AG08396 (cell line): ENCODE results near the gene PROSER3.
"Not testable (repeated sequence)": the region's sequence is repeated elsewhere in the genome, so short reads cannot be mapped to it uniquely, and the experiment has no call there.

Source experiments
- DNase-seq: peaks from one replicate; pipeline ENCODE4 v3.0.0; 2012; ENCODE audit warnings: low spot score, mixed read lengths

Gene PROSER3

GRCh38 chr19:35754370-35755130, 3.4 kb upstream of the PROSER3 start:
- DNase-seq = no peak

GRCh38 chr19:35755131-35755549, 2.8 kb upstream of the PROSER3 start:
- no peak for DNase-seq

- DNase-seq = peak; percentile 77
These were observed 2.2 kb upstream of the PROSER3 start for GRCh38 chr19:35755550-35756376.

GRCh38 chr19:35756377-35757230, 1.4 kb upstream of the PROSER3 start, which contains the start of gene HSPB6:
HSPB6 (minus strand) TSS chr19:35757029; CDS start chr19:35757008, 21 bp downstream.
- peak; percentile 62 for DNase-seq

DNA sequence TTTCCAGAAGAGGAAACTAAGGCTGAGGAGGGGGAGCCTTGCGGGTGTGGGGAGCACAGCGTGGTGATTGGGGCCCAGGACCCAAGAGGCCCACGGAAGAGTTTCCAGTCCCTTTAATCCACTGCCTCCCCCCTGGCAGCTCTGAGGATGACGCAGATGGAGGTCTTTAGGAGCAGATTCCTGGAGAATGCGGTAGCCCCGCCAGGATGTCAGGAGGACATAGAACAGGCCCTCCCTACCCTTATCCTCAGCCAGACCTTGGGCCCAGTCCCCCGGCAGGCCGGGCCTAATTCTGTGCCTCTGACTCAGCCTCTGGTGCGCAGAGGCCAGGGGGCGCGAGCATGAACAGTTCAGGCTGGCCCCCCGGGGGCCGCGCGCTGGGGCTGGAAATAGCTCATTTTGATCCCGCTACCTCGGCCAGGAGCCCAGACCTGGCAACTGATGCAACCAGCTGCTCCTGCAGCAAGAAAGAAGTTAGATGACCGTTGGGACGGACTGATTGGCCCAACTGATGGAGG, 686 bp upstream of the PROSER3 start:
- peak; percentile 76 for DNase-seq

DNA sequence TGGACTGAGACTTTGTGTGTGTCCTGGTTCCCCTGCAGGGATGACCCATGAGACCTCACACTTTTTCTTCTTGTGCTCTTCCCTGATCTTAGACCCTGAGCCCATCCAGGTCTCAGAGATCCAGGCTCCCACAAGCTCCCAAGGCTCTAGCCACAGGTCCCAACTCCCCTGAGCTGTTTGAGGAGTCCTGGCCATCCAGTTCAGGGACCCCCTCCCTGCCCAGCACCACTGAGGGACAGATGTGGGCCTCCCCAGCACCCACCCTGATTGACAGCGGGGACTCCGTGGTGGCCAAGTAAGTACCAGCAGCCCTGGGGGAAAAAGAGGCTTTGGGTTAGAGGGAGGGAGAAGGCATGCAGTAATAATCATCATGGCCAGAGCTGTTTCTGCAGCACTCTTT, 1.7 kb downstream of the PROSER3 start:
- DNase-seq = no peak

DNA sequence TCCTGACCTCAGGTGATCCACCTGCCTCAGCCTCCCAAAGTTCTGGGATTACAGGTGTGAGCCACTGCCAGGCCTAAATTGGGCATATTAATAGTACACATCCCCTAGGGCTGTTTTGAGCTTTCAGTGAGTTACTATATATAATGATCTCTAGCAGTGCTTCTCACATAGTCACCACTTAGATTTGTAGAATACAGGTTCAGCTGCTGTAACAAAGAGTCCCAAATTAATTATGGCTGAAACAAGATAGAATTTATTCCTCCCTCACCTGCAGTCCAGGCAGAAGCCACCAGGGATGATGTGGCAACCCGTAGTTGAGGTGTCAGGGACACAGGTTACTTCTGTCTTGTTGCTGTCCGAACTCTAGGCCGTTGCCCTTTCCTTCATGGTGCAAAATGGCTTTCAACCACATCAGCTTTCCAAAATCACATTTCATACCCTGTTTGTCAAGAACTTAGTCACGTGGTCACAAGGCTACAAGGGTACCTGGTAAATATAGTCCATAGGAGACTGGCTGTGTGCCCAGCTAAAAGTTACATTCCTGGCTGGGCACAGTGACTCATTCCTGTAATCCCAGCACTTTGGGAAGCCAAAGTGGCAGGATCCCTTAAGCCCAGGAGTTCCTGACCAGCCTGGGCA, 2.9 kb downstream of the PROSER3 start:
- DNase-seq = no peak

DNA sequence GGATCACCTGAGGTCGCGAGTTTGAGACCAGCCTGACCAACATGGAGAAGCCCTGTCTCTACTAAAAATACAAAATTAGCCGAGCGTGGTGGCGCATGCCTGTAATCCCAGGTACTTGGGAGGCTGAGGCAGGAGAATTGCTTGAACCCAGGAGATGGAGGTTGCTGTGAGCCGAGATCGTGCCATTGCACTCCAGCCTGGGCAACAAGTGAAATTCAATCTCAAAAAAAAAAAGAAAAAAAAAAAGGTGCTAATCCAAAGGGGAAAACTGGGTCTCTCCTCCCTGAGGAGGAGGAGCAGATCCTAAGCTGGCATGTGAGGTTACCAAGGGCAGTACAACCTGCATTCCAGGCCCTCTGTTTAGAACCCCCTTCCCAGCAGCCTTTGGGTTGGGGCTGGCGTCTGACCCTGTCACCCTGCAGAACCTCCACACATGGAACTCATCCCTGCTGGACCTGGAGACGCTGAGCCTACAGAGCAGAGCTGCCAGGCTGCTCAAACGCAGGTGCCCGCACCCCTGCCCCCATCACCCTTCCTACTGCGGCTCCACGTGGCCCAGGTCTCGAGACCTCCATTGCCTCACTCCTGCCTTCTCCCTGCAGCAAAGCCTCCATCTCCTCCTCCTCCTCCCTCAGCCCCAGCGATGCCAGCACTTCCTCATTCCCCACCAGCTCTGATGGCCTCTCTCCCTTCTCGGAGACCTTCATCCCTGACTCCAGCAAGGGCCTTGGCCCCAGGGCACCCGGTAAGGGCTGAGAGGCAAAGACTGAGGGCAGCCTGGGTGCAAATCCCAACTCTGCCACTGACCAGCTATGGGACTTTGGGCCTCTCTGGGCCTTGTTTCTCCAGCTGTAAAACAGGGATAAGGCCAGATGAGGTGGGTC, 6.7 kb downstream of the PROSER3 start:
- DNase-seq = no peak

DNA sequence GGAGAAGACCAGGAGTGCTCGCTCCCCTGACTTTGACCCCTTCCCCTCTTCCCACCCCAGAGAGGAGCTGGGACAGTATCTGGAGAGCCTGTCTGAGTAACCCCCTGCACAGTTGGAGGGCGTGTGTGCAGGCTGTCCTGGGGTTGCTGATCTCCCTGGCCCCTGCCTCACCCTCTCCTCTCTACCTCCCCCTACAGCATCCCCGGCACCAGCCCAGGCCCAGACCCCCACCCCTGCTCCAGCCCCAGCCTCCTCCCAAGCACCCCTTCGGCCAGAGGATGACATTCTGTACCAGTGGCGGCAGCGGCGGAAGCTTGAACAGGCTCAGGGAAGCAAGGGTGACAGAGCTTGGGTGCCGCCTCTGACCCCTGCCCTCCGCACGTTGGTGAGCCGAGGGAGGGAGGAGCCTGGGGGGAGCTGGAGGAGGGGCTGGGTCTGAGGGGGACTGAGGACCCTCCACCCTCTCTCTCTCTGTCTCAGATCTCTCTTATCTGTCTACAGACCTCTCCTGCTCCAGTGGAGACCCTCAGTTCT, 8.7 kb downstream of the PROSER3 start:
- peak; percentile 4 for DNase-seq

- peak; percentile 15 for DNase-seq
These were observed 9.5 kb downstream of the PROSER3 start for GRCh38 chr19:35767288-35768081.

DNA sequence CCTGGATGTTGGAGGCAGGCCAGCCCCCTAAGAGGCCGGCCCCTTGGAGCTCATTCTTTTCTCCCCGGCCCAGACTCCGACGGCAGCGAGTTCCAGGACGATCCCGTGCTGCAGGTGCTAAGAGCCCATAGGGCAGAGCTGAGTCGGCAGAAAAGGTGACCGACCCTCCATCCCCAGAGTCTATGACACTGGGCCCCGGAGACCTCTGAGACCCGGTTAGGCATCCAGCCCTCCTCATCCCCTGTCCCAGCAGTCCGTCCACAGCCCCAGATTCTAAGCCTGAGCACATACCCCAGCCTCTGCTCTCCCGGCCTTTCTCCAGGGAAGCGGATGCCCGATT, 10.1 kb downstream of the PROSER3 start:
- peak; percentile 7 for DNase-seq

- not testable (repeated sequence) for DNase-seq
These were observed 14.4 kb downstream of the PROSER3 start for GRCh38 chr19:35772362-35772761.

- DNase-seq = no peak
These were observed 15.2 kb downstream of the PROSER3 start for GRCh38 chr19:35773020-35773806.

GRCh38 chr19:35774274-35775045, 16.5 kb downstream of the PROSER3 start:
- no peak for DNase-seq

DNA sequence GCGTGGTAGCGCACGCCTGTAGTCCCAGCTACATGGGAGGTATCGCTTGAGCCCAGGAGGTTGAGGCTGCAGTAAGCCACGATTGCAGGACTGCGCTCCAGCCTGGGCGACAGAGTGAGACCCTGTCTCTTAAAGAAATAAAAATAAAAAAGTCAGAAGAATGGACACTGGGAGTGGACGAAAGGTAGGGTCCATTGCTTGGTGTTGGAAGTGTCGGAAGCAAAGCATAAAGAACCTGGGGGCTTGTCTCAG, 17.0 kb downstream of the PROSER3 start:
- DNase-seq = no peak

DNA sequence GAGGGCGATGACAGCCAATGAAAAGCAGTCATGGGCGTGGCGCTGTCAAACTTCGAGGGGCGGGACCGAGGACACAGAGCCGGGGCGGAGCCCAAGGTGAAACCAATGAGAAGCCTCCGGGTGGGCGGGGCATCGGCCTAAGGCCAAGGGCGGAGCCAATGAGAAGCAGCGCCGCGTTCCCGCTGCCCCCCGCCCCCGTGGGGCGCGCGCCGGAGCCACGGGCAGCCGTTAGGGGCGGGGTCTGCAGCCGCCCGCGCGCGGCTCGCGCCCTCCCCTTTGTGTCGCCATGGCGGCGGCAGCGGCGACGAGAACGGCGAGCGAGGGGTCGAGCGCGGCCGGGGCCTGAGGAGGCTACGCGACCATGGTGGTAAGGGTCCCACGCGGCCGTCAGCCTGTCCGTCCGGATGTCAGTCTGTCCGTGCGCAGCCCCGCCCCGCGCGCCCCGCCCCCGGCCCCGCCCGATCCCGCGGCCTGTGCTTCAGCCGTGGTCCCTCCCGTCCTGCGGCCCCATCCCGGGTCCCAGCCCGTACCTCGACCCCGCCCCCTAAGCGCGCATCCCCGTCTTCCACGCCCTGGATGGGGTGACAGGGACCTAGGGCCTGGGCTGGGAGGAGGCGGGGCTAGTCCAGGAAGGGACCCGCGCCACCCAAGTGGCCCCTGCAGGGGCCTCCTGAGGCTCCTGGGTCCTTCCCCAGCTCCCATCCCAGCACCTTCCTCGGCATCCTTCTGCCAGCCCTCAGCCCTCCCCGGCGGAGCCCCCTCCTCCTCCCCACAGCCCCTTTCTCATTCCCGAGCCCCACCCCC, 17.5 kb downstream of the PROSER3 start, which contains the start of gene ARHGAP33:
Gene ARHGAP33, plus strand, starts transcription at position 267 of the 804 bp plus-strand sequence. Its CDS starts 95 bp downstream, at position 362.
- peak; percentile 99 for DNase-seq
